BJ (cell line): ENCODE measurements around the gene NDNF. TPM values are rescaled to one million over a fixed set of nuclear protein-coding genes. Genes with fewer than 3 reads are reported as not detected.

ENCODE experiments used
- CTCF ChIA-PET: fragments of 350-600 bp; formaldehyde crosslinking; extraction: SDS; loops from one replicate; lab custom pipeline; 2021; ENCODE audit warnings: antibody characterized with exemption, inconsistent platforms; lab: Yijun Ruan, JAX
- POLR2A ChIA-PET: fragments of 300-600 bp; sonication (Branson Sonifier 250); formaldehyde crosslinking; extraction: SDS; loops from one replicate; lab custom pipeline; 2021; ENCODE audit warnings: antibody characterized with exemption; lab: Charles Lee
- DNase-seq: peaks from one replicate; pipeline ENCODE4 v3.0.0-alpha.2; 2011; ENCODE audit warnings: low read depth
- H3K27me3 ChIP-seq: 2 replicates; pipeline ENCODE4 v1.6.0; 2011; ENCODE audit warnings: low read length; ENCODE audit not compliant: control insufficient read depth, insufficient read depth
- H3K36me3 ChIP-seq: 2 replicates; pipeline ENCODE4 v1.5.1; 2011; ENCODE audit warnings: low read length; ENCODE audit not compliant: control insufficient read depth, insufficient read depth
- H3K4me3 ChIP-seq: 2 replicates; pipeline ENCODE4 v1.5.1; 2011; ENCODE audit warnings: low read depth, mild to moderate bottlenecking, control low read depth, low read length
- CTCF ChIP-seq: IDR thresholded peaks from 2 replicates; pipeline ENCODE4 v1.5.1; 2011; ENCODE audit warnings: low read depth, mild to moderate bottlenecking, control low read depth, inconsistent platforms, low read length, moderate library complexity; ENCODE audit not compliant: insufficient read depth
- polyA plus RNA-seq: library from polyadenylated mRNA; depleted of rRNA; stranded (reverse); fragments of >200 nt; gene quantifications from 2 replicates; pipeline ENCODE4 v1.2.3, GENCODE V29; 2011

NDNF gene
- polyA plus RNA-seq, 1 experiment: 0.11 TPM

- Histone ChIP-seq H3K27me3 (peaks cover 32% of the 10 kb centered on the region), H3K4me3 (peak overlapping the region; percentile 40), H3K36me3 (no peaks in the 10 kb centered on the region)
- ChIA-PET POLR2A (no interaction called here), CTCF (interaction anchor here (0.7 kb wide), 2 partner anchors 10 to 96 kb away, joined by 3 read pairs; no protein-coding TSS in a partner anchor)
- no peak for DNase-seq
- TF ChIP-seq CTCF: no peak
Measured at GRCh38 chr4:121071640-121072223, 603 bp downstream of the NDNF start.

- CTCF ChIA-PET: interaction anchor here (0.7 to 1.0 kb wide), 3 partner anchors 9 to 97 kb away, joined by 3 read pairs; no protein-coding TSS in a partner anchor
- DNase-seq: no peak
- POLR2A ChIA-PET: no interaction called here
- Histone ChIP-seq H3K27me3 (peaks cover 32% of the 10 kb centered on the region), H3K4me3 (peak overlapping the region; percentile 40), H3K36me3 (no peaks in the 10 kb centered on the region)
- peak; percentile 46 for TF ChIP-seq CTCF
Measured at GRCh38 chr4:121070696-121071639, 1.4 kb downstream of the NDNF start.

GRCh38 chr4:121070274-121070673 is 2.1 kb downstream of the NDNF start:
- DNase-seq: no peak
- no peak overlapping the region for H3K4me3 ChIP-seq
- H3K36me3 ChIP-seq: no peaks in the 10 kb centered on the region
- CTCF ChIA-PET: interaction anchor here (1.0 kb wide), 1 partner anchor 12 kb away, joined by 3 read pairs; no protein-coding TSS in a partner anchor
- peaks cover 32% of the 10 kb centered on the region for H3K27me3 ChIP-seq
- no peak for TF ChIP-seq CTCF
- POLR2A ChIA-PET: no interaction called here

- no peak for DNase-seq
- Histone ChIP-seq H3K27me3 (peaks cover 28% of the 10 kb centered on the region), H3K4me3 (no peak overlapping the region), H3K36me3 (no peaks in the 10 kb centered on the region)
- no peak for TF ChIP-seq CTCF
- ChIA-PET POLR2A (no interaction called here), CTCF (interaction anchor here (1.0 kb wide), 1 partner anchor 809 kb away, joined by 3 read pairs; no protein-coding TSS in a partner anchor)
Measured at GRCh38 chr4:121069430-121069829, 2.9 kb downstream of the NDNF start.

- no peak for TF ChIP-seq CTCF
- H3K27me3 ChIP-seq: no peaks in the 10 kb centered on the region
- POLR2A ChIA-PET: no interaction called here
- H3K36me3 ChIP-seq: no peaks in the 10 kb centered on the region
- no peak for DNase-seq
- CTCF ChIA-PET: no interaction called here
- H3K4me3 ChIP-seq: no peak overlapping the region
Measured at GRCh38 chr4:121064482-121064881, 7.9 kb downstream of the NDNF start.
